GM21390 (cell line): ENCODE measurements around the gene SH3RF3.

Source experiments
- ATAC-seq: cut with Tn5 transposase; IDR thresholded peaks from one replicate; pipeline ENCODE4 v1.9.1; 2021; ENCODE audit not compliant: unreplicated experiment

The SH3RF3 gene

GRCh38 chr2:109298851-109299250, 169.8 kb downstream of the SH3RF3 start:
- ATAC-seq: no peak

- ATAC-seq: no peak
These were observed 170.5 kb downstream of the SH3RF3 start for GRCh38 chr2:109299536-109299935.

- ATAC-seq: no peak
These were observed 171.6 kb downstream of the SH3RF3 start for GRCh38 chr2:109300582-109300981.

GRCh38 chr2:109301746-109302145, 172.7 kb downstream of the SH3RF3 start:
- ATAC-seq: no peak

- ATAC-seq: no peak
These were observed 173.3 kb downstream of the SH3RF3 start for GRCh38 chr2:109302319-109302718.

- ATAC-seq: no peak
These were observed 175.2 kb downstream of the SH3RF3 start for GRCh38 chr2:109304242-109304641.

GRCh38 chr2:109304731-109305470, 175.9 kb downstream of the SH3RF3 start:
- no peak for ATAC-seq

GRCh38 chr2:109305490-109306167, 176.6 kb downstream of the SH3RF3 start:
- no peak for ATAC-seq

GRCh38 chr2:109306190-109306589, 177.2 kb downstream of the SH3RF3 start:
- ATAC-seq: no peak

GRCh38 chr2:109311771-109312170, 182.8 kb downstream of the SH3RF3 start:
- ATAC-seq: no peak

GRCh38 chr2:109312902-109313301, 183.9 kb downstream of the SH3RF3 start:
- ATAC-seq: no peak

GRCh38 chr2:109313343-109313742, 184.3 kb downstream of the SH3RF3 start:
- no peak for ATAC-seq

- ATAC-seq: no peak
These were observed 187.1 kb downstream of the SH3RF3 start for GRCh38 chr2:109316091-109316490.

GRCh38 chr2:109317471-109318095, 188.6 kb downstream of the SH3RF3 start:
- ATAC-seq: no peak

GRCh38 chr2:109318150-109318948, 189.3 kb downstream of the SH3RF3 start:
- ATAC-seq: no peak

GRCh38 chr2:109318949-109319342, 189.9 kb downstream of the SH3RF3 start:
- ATAC-seq: no peak

- ATAC-seq: no peak
These were observed 191.4 kb downstream of the SH3RF3 start for GRCh38 chr2:109320195-109320922.

- ATAC-seq: no peak
These were observed 192.6 kb downstream of the SH3RF3 start for GRCh38 chr2:109321570-109321969.

GRCh38 chr2:109322111-109322510, 193.1 kb downstream of the SH3RF3 start:
- no peak for ATAC-seq

GRCh38 chr2:109322641-109323040, 193.6 kb downstream of the SH3RF3 start:
- no peak for ATAC-seq

GRCh38 chr2:109324861-109325260, 195.9 kb downstream of the SH3RF3 start:
- no peak for ATAC-seq
